H9 (cell line): Measurements from ENCODE around the gene SMIM20. TPM values are rescaled to one million over a fixed set of nuclear protein-coding genes. Genes with fewer than 3 reads are reported as not detected.

Source experiments
- DNase-seq: peaks from one replicate; pipeline ENCODE4 v3.0.0-alpha.2; 2017
- H2AFZ ChIP-seq: one replicate; pipeline ENCODE4 v1.6.1; 2013; ENCODE audit warnings: mild to moderate bottlenecking, low read length, control low read depth, moderate library complexity
- H2AK5ac ChIP-seq: 2 replicates; pipeline ENCODE4 v1.6.1; 2013; ENCODE audit warnings: low read length, control low read depth, mixed read lengths; ENCODE audit not compliant: insufficient read length
- H2BK120ac ChIP-seq: one replicate; pipeline ENCODE4 v1.6.1; 2013; ENCODE audit warnings: low read depth, mild to moderate bottlenecking, low read length, control low read depth, inconsistent platforms; ENCODE audit not compliant: poor library complexity, severe bottlenecking
- H2BK12ac ChIP-seq: 2 replicates; pipeline ENCODE4 v1.6.1; 2013; ENCODE audit warnings: low read length, control low read depth, mixed read lengths, low read depth; ENCODE audit not compliant: insufficient read length
- H2BK15ac ChIP-seq: 2 replicates; pipeline ENCODE4 v1.6.1; 2013; ENCODE audit warnings: low read depth, low read length, control low read depth
- H2BK20ac ChIP-seq: one replicate; pipeline ENCODE4 v1.6.1; 2013; ENCODE audit warnings: low read depth, mild to moderate bottlenecking, low read length, control low read depth, inconsistent platforms; ENCODE audit not compliant: poor library complexity, severe bottlenecking
- H2BK5ac ChIP-seq: 2 replicates; pipeline ENCODE4 v1.6.1; 2013; ENCODE audit warnings: low read length, control low read depth, mixed read lengths; ENCODE audit not compliant: insufficient read length
- H3K14ac ChIP-seq: 2 replicates; pipeline ENCODE4 v1.6.1; 2013; ENCODE audit warnings: low read length, control low read depth; ENCODE audit not compliant: insufficient read depth
- H3K18ac ChIP-seq: 2 replicates; pipeline ENCODE4 v1.6.1; 2013; ENCODE audit warnings: low read depth, mild to moderate bottlenecking, mixed read lengths, low read length, control low read depth; ENCODE audit not compliant: insufficient read length
- H3K23ac ChIP-seq: 2 replicates; pipeline ENCODE4 v1.6.1; 2013; ENCODE audit warnings: low read length, control low read depth, mixed read lengths, low read depth; ENCODE audit not compliant: insufficient read length
- H3K23me2 ChIP-seq: 2 replicates; pipeline ENCODE4 v1.6.1; 2013; ENCODE audit warnings: low read depth, mild to moderate bottlenecking, mixed read lengths, low read length, control low read depth; ENCODE audit not compliant: insufficient read length, poor library complexity, severe bottlenecking
- H3K27ac ChIP-seq: 2 replicates; pipeline ENCODE4 v1.5.1; 2013; ENCODE audit warnings: low read length, control low read depth, mixed read lengths, low read depth; ENCODE audit not compliant: insufficient read length
- H3K27me3 ChIP-seq: 2 replicates; pipeline ENCODE4 v1.6.1; 2013; ENCODE audit warnings: low read length, control low read depth, inconsistent platforms; ENCODE audit not compliant: insufficient read depth
- H3K4ac ChIP-seq: 2 replicates; pipeline ENCODE4 v1.6.1; 2013; ENCODE audit warnings: low read depth, mild to moderate bottlenecking, control low read depth, inconsistent platforms, low read length, moderate library complexity
- H3K4me1 ChIP-seq: 2 replicates; pipeline ENCODE4 v1.6.1; 2013; ENCODE audit warnings: low read length, control low read depth, inconsistent platforms; ENCODE audit not compliant: insufficient read depth
- H3K4me2 ChIP-seq: 2 replicates; pipeline ENCODE4 v1.6.1; 2013; ENCODE audit warnings: low read length, control low read depth, mixed read lengths; ENCODE audit not compliant: insufficient read length, insufficient read depth
- H3K56ac ChIP-seq: 2 replicates; pipeline ENCODE4 v1.6.1; 2013; ENCODE audit warnings: low read depth, mild to moderate bottlenecking, mixed read lengths, low read length, control low read depth; ENCODE audit not compliant: insufficient read length
- H3K79me1 ChIP-seq: 2 replicates; pipeline ENCODE4 v1.6.1; 2013; ENCODE audit warnings: low read depth, mild to moderate bottlenecking, moderate library complexity, low read length, control low read depth, inconsistent platforms; ENCODE audit not compliant: insufficient read depth, poor library complexity, severe bottlenecking
- H3K79me2 ChIP-seq: 2 replicates; pipeline ENCODE4 v1.6.1; 2013; ENCODE audit warnings: low read length, control low read depth, inconsistent platforms; ENCODE audit not compliant: insufficient read depth
- H3K9ac ChIP-seq: 2 replicates; pipeline ENCODE4 v1.6.1; 2013; ENCODE audit warnings: low read length, control low read depth, mixed read lengths; ENCODE audit not compliant: insufficient read length; ENCODE audit errors: extremely low read depth
- H3K9me3 ChIP-seq: one replicate; pipeline ENCODE4 v1.6.1; 2013; ENCODE audit warnings: low read depth, low read length, inconsistent platforms; ENCODE audit not compliant: control insufficient read depth
- H3T11ph ChIP-seq: one replicate; pipeline ENCODE4 v1.6.1; 2013; ENCODE audit warnings: mild to moderate bottlenecking, low read length, control low read depth, inconsistent platforms
- H4K20me1 ChIP-seq: one replicate; pipeline ENCODE4 v1.6.1; 2013; ENCODE audit not compliant: control insufficient read depth, insufficient read length, insufficient read depth
- H4K5ac ChIP-seq: 2 replicates; pipeline ENCODE4 v1.6.1; 2013; ENCODE audit warnings: low read depth, mild to moderate bottlenecking, mixed read lengths, low read length, control low read depth; ENCODE audit not compliant: insufficient read length
- H4K8ac ChIP-seq: replicated peaks from 2 replicates; pipeline ENCODE4 v1.6.1; 2013; ENCODE audit warnings: low read length, control low read depth, mixed read lengths, low read depth; ENCODE audit not compliant: insufficient read length
- H4K91ac ChIP-seq: 2 replicates; pipeline ENCODE4 v1.6.1; 2013; ENCODE audit warnings: low read depth, mild to moderate bottlenecking, moderate library complexity, mixed read lengths, low read length, control low read depth; ENCODE audit not compliant: insufficient read length
- H3K27ac Mint-ChIP-seq, 3 experiments: 2 replicates in 2 of 3; 3 replicates in 1 of 3; pipeline ENCODE4 v1.8.0; 2020 to 2021; ENCODE audit warnings: mixed read lengths in 3 of 3, mild to moderate bottlenecking in 1 of 3, moderate library complexity in 1 of 3
- H3K27me3 Mint-ChIP-seq: 2 replicates; pipeline ENCODE4 v1.8.0; 2021; ENCODE audit warnings: low read depth, mild to moderate bottlenecking, moderate library complexity, mixed read lengths
- H3K36me3 Mint-ChIP-seq, 3 experiments: 2 replicates in 2 of 3; 3 replicates in 1 of 3; pipeline ENCODE4 v1.8.0; 2020 to 2021; ENCODE audit warnings: low read depth in 3 of 3, mixed read lengths in 3 of 3; ENCODE audit not compliant: insufficient read depth in 1 of 3
- H3K4me1 Mint-ChIP-seq, 2 experiments: 2 replicates each; pipeline ENCODE4 v1.8.0; 2020; ENCODE audit warnings: mixed read lengths in 2 of 2
- H3K4me3 Mint-ChIP-seq, 2 experiments: 2 replicates in 1 of 2; 3 replicates in 1 of 2; pipeline ENCODE4 v1.8.0; 2020 to 2021; ENCODE audit warnings: mild to moderate bottlenecking in 2 of 2, mixed read lengths in 2 of 2, moderate library complexity in 1 of 2
- H3K9me3 Mint-ChIP-seq, 2 experiments: 2 replicates in 1 of 2; 3 replicates in 1 of 2; pipeline ENCODE4 v1.8.0; 2020; ENCODE audit warnings: mild to moderate bottlenecking in 2 of 2, mixed read lengths in 2 of 2, moderate library complexity in 1 of 2
- WGBS: extraction: QIAGEN DNeasy Blood & Tissue Kit; methylation state at CpG from one replicate; pipeline ENCODE4 v1.1.7; 2013; ENCODE audit warnings: missing lambda C conversion rate, low lambda C conversion rate, mixed read lengths; ENCODE audit not compliant: insufficient read length; ENCODE audit errors: extremely low coverage; 5-methylcytosine and 5-hydroxymethylcytosine counted together
- total RNA-seq: library from RNA; stranded (reverse); gene quantifications from 2 replicates; pipeline ENCODE4 v1.2.1, GENCODE V29; 2021
- TF ChIP-seq, protein P1 (sequence below): fragments of 200-600 bp; sonication (generic); conservative IDR thresholded peaks from 3 replicates; pipeline ENCODE4 v1.8.0; 2021; ENCODE audit warnings: antibody characterized with exemption, mild to moderate bottlenecking

The SMIM20 gene
- total RNA-seq, 1 experiment from 2014 or later = 40.2 TPM

DNA sequence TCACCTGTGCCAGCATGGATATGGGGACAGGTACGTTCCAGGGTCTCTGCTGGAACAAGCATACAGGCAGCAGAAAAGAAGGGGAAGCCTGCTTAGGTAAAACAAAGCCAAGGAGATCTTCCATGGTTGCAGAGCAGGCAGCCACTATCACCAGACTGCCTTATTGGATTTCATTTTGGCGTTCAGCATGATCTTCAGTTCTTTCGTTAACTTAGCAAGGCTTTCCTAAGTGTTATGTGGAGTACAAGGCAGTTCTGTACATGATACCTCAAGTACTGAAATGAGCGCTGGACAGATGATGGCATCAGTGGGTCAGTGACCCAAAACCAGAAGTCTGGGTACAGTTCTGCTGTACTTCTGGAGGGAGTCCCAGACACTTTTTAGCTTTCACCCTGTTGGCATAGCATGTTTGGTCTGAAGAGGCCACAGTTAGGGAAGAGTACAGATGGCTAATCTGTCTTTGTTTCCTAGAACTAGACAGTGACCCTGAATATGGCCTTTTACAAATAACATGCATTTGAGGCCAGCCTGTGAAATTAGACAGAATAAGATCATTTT is 8.9 kb downstream of the SMIM20 start:
- no CpG with 5 or more reads among the region's 4 CpGs for WGBS
- Histone ChIP-seq H3K23me2 (no peaks in the 10 kb centered on the region), H3K79me2 (peaks cover 5% of the 10 kb centered on the region; the same call in 1 of the 2 replicates), H3K9ac (no peak overlapping the region), H3K9me3 (no peaks in the 10 kb centered on the region), H3K14ac (no peak overlapping the region), H2AK5ac (no peak overlapping the region), H4K20me1 (no peaks in the 10 kb centered on the region), H3K56ac (no peak overlapping the region), H4K8ac (no peak overlapping the region), H3K27me3 (no peaks in the 10 kb centered on the region), H3T11ph (no peak overlapping the region), H2BK20ac (no peak overlapping the region), H2BK12ac (no peak overlapping the region), H4K5ac (no peak overlapping the region), H2BK120ac (no peak overlapping the region), H3K4me1 (no peaks in the 10 kb centered on the region), H3K4ac (no peak overlapping the region), H2BK15ac (no peak overlapping the region), H3K18ac (no peak overlapping the region), H3K4me2 (no peak overlapping the region), H3K23ac (no peak overlapping the region), H3K79me1 (no peaks in the 10 kb centered on the region), H2AFZ (no peak overlapping the region), H3K27ac (no peak overlapping the region), H2BK5ac (no peak overlapping the region), H4K91ac (no peak overlapping the region)
- Mint-ChIP-seq H3K4me3 (no peak overlapping the region), H3K9me3 (no peaks in the 10 kb centered on the region), H3K27me3 (no peaks in the 10 kb centered on the region), H3K4me1 (peaks cover 10 to 16% of the 10 kb centered on the region in 2 experiments), H3K27ac (no peak overlapping the region), H3K36me3 (peaks cover 2 to 30% (median 21%) of the 10 kb centered on the region in 3 experiments; a peak in 6 of 7 replicates)
- TF ChIP-seq, protein P1, sequence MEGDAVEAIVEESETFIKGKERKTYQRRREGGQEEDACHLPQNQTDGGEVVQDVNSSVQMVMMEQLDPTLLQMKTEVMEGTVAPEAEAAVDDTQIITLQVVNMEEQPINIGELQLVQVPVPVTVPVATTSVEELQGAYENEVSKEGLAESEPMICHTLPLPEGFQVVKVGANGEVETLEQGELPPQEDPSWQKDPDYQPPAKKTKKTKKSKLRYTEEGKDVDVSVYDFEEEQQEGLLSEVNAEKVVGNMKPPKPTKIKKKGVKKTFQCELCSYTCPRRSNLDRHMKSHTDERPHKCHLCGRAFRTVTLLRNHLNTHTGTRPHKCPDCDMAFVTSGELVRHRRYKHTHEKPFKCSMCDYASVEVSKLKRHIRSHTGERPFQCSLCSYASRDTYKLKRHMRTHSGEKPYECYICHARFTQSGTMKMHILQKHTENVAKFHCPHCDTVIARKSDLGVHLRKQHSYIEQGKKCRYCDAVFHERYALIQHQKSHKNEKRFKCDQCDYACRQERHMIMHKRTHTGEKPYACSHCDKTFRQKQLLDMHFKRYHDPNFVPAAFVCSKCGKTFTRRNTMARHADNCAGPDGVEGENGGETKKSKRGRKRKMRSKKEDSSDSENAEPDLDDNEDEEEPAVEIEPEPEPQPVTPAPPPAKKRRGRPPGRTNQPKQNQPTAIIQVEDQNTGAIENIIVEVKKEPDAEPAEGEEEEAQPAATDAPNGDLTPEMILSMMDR = no peak
- no peak for DNase-seq
